OCI-LY7 (cell line): ENCODE measurements around the gene RAB20. TPM values are rescaled to one million over a fixed set of nuclear protein-coding genes. Genes with fewer than 3 reads are reported as not detected.

Experiments used
- BruUV-seq: library from RNA; stranded (reverse); fragments of 400-500 nt; replicated peaks from 2 replicates; lab custom pipeline; 2021; lab: Mats Ljungman, UMichigan
- CTCF ChIA-PET: fragments of 300-600 bp; sonication (Branson Sonifier 250); formaldehyde crosslinking; loops from one replicate; lab custom pipeline; 2022; ENCODE audit warnings: antibody characterized with exemption; ENCODE audit not compliant: unreplicated experiment; lab: Charles Lee
- POLR2A ChIA-PET: fragments of 300-600 bp; sonication (Branson Sonifier 250); formaldehyde crosslinking; loops from one replicate; lab custom pipeline; 2022; ENCODE audit warnings: antibody characterized with exemption; lab: Charles Lee
- DNase-seq: peaks from one replicate; pipeline ENCODE4 v3.0.0-alpha.2; 2015; ENCODE audit warnings: low spot score
- H2AFZ ChIP-seq: fragments of 200-600 bp; sonication (generic), shearing (Covaris generic); 2 replicates; pipeline ENCODE4 v1.6.1; 2014; ENCODE audit warnings: mild to moderate bottlenecking, antibody characterized with exemption, low read length, moderate library complexity
- H3K27ac ChIP-seq: fragments of 200-600 bp; sonication (generic); 2 replicates; pipeline ENCODE4 v1.5.1; 2014; ENCODE audit warnings: mixed run types, low read depth, mild to moderate bottlenecking, moderate library complexity, low read length, inconsistent platforms; ENCODE audit not compliant: poor library complexity, severe bottlenecking
- H3K36me3 ChIP-seq: fragments of 200-600 bp; sonication (generic); 2 replicates; pipeline ENCODE4 v1.6.1; 2014; ENCODE audit warnings: mild to moderate bottlenecking, antibody characterized with exemption, low read length, moderate library complexity, mixed read lengths; ENCODE audit not compliant: insufficient read depth
- H3K4me1 ChIP-seq: fragments of 200-600 bp; sonication (generic); 2 replicates; pipeline ENCODE4 v1.5.1; 2014; ENCODE audit warnings: mild to moderate bottlenecking, low read length; ENCODE audit not compliant: insufficient read depth, poor library complexity, severe bottlenecking
- H3K4me2 ChIP-seq: fragments of 200-600 bp; sonication (generic); 2 replicates; pipeline ENCODE4 v1.6.1; 2014; ENCODE audit warnings: mild to moderate bottlenecking, low read length
- H3K4me3 ChIP-seq: fragments of 200-600 bp; sonication (generic); 2 replicates; pipeline ENCODE4 v1.5.1; 2014; ENCODE audit warnings: mild to moderate bottlenecking, low read depth, low read length; ENCODE audit not compliant: poor library complexity, severe bottlenecking
- H3K79me2 ChIP-seq: fragments of 200-600 bp; sonication (generic); 2 replicates; pipeline ENCODE4 v1.6.1; 2016; ENCODE audit warnings: low read depth, mild to moderate bottlenecking, low read length, moderate library complexity, mixed read lengths; ENCODE audit not compliant: insufficient read depth
- H3K9me2 ChIP-seq: fragments of 200-600 bp; sonication (generic); 2 replicates; pipeline ENCODE4 v1.6.1; 2016; ENCODE audit warnings: mild to moderate bottlenecking, low read length, mixed read lengths; ENCODE audit not compliant: insufficient read depth
- H3K9me3 ChIP-seq: fragments of 200-600 bp; sonication (generic); 2 replicates; pipeline ENCODE4 v1.6.1; 2014; ENCODE audit warnings: mild to moderate bottlenecking, mixed run types, low read length, mixed read lengths
- H4K20me1 ChIP-seq: fragments of 200-600 bp; sonication (generic); 2 replicates; pipeline ENCODE4 v1.6.1; 2014; ENCODE audit warnings: mild to moderate bottlenecking, antibody characterized with exemption, low read length, moderate library complexity, mixed read lengths; ENCODE audit not compliant: insufficient read depth
- EZH2phosphoT487 ChIP-seq: fragments of 200-600 bp; sonication (generic); IDR thresholded peaks from 2 replicates; pipeline ENCODE4 v1.6.1; 2018; ENCODE audit warnings: low read depth, borderline replicate concordance, mild to moderate bottlenecking, mixed run types, antibody characterized with exemption, low read length, moderate library complexity, mixed read lengths
- intact Hi-C: fragments of 100-400 bp; cut with micrococcal nuclease; formaldehyde crosslinking; loops from one replicate; pipeline ENCODE4 v1.10.0; 2022; ENCODE audit not compliant: unreplicated experiment
- total RNA-seq, 2 experiments: library from RNA; depleted of rRNA in 1 of 2; stranded (reverse); fragments of >200 nt in 1 of 2; shearing (Covaris generic) in 1 of 2; gene quantifications; 2 replicates each; pipeline ENCODE4 v1.2.3, GENCODE V29; 2014 to 2022
- TF ChIP-seq, protein P1 (sequence below): fragments of 200-600 bp; sonication (generic); conservative IDR thresholded peaks from 2 replicates; pipeline ENCODE4 v1.5.1; 2014; ENCODE audit warnings: mild to moderate bottlenecking, antibody characterized with exemption, low read length, moderate library complexity, mixed read lengths

The RAB20 gene
- total RNA-seq, 2 experiments from 2014 or later, result not detected

DNA sequence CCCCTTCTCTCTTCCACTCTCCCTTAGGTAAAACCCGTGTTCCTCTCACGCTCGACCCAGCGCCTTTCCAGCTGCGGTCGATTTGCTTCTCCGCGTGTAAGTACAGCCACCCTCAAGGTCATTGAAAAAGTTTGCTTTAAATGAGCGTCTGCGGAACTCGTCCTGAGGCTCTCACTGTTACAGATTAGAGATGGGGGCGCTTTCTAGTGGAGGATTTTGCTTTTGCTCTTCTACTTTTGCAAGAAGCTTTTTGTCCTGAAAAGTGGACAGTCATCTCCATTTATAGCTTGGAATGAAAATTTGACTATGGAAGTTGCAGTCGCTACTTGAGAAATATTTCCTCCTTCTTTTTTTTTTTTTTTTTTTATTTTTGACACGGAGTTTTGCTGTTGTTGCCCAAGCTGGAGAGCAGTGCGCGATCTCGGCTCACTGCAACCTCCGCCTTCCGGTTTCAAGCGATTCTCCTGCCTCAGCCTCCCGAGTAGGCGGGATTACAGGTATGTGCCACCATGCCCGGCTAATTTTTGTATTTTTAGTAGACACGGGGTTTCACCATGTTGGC is 595 bp upstream of the RAB20 start:
- H3K9me2 ChIP-seq, result no peaks in the 10 kb centered on the region
- no peak for TF ChIP-seq EZH2phosphoT487
- TF ChIP-seq, protein P1, sequence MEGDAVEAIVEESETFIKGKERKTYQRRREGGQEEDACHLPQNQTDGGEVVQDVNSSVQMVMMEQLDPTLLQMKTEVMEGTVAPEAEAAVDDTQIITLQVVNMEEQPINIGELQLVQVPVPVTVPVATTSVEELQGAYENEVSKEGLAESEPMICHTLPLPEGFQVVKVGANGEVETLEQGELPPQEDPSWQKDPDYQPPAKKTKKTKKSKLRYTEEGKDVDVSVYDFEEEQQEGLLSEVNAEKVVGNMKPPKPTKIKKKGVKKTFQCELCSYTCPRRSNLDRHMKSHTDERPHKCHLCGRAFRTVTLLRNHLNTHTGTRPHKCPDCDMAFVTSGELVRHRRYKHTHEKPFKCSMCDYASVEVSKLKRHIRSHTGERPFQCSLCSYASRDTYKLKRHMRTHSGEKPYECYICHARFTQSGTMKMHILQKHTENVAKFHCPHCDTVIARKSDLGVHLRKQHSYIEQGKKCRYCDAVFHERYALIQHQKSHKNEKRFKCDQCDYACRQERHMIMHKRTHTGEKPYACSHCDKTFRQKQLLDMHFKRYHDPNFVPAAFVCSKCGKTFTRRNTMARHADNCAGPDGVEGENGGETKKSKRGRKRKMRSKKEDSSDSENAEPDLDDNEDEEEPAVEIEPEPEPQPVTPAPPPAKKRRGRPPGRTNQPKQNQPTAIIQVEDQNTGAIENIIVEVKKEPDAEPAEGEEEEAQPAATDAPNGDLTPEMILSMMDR, result 0 out of 2 replicates have a peak, but pooled peaks have one; percentile 17
- DNase-seq, result peak; percentile 27
- no peak overlapping the region for H3K27ac ChIP-seq
- ChIA-PET CTCF (no interaction called here), POLR2A (no interaction called here)
- H3K4me3 ChIP-seq, result peak overlapping the region; percentile 71
- BruUV-seq, result no TSS peak
- H3K79me2 ChIP-seq, result no peaks in the 10 kb centered on the region
- intact Hi-C loops, result no loop called here
- no peaks in the 10 kb centered on the region for H3K4me1 ChIP-seq
- peak overlapping the region; percentile 85 for H2AFZ ChIP-seq
- H3K36me3 ChIP-seq, result no peaks in the 10 kb centered on the region
- H4K20me1 ChIP-seq, result no peaks in the 10 kb centered on the region
- peak overlapping the region; percentile 81 for H3K4me2 ChIP-seq
- H3K9me3 ChIP-seq, result no peaks in the 10 kb centered on the region

- no peaks in the 10 kb centered on the region for H3K36me3 ChIP-seq
- H3K27ac ChIP-seq, result no peak overlapping the region
- DNase-seq, result no peak
- no peaks in the 10 kb centered on the region for H4K20me1 ChIP-seq
- TF ChIP-seq, protein P1, result no peak
- no peak for TF ChIP-seq EZH2phosphoT487
- POLR2A ChIA-PET, result no interaction called here
- no peaks in the 10 kb centered on the region for H3K4me1 ChIP-seq
- BruUV-seq, result no TSS peak
- H3K9me3 ChIP-seq, result no peaks in the 10 kb centered on the region
- H3K4me2 ChIP-seq, result peak overlapping the region; percentile 57
- H3K9me2 ChIP-seq, result no peaks in the 10 kb centered on the region
- peak overlapping the region; percentile 54 for H3K4me3 ChIP-seq
- H3K79me2 ChIP-seq, result no peaks in the 10 kb centered on the region
- CTCF ChIA-PET, result no interaction called here
- intact Hi-C loops, result loop anchor here (2.0 kb wide), 1 partner anchor 104 kb away; no protein-coding TSS in a partner anchor
- H2AFZ ChIP-seq, result no peak overlapping the region
These were observed 750 bp downstream of the RAB20 start for GRCh38 chr13:110560601-110561343.

DNA sequence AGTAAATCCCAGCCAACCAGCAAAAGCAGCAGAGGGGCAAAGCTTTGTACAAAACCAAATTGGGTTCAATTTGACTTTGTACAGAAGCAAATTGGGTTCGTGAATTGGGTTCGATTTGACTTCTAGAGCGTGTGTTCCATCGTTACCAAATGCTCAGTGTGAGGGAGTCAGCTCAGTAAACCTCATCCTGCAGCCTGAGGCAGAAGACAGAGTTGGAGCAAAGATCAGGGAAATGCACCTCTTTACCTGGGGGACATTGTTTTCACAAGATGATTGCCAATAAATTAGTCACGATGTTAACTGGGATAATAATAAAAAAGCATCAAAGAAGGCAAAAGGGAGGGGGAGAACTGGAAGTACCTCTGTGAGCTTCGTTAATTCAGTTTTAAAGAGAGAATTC is 1.5 kb downstream of the RAB20 start:
- Histone ChIP-seq H3K79me2 (no peaks in the 10 kb centered on the region), H4K20me1 (no peaks in the 10 kb centered on the region), H3K9me3 (no peaks in the 10 kb centered on the region), H3K4me2 (no peak overlapping the region), H3K4me1 (no peaks in the 10 kb centered on the region), H3K4me3 (no peak overlapping the region), H2AFZ (no peak overlapping the region), H3K9me2 (no peaks in the 10 kb centered on the region), H3K36me3 (no peaks in the 10 kb centered on the region), H3K27ac (no peak overlapping the region)
- intact Hi-C loops, result loop anchor here (2.0 kb wide), 1 partner anchor 103 kb away; no protein-coding TSS in a partner anchor
- BruUV-seq, result no TSS peak
- CTCF ChIA-PET, result no interaction called here
- TF ChIP-seq, protein P1, result no peak
- TF ChIP-seq EZH2phosphoT487, result no peak
- DNase-seq, result no peak
- POLR2A ChIA-PET, result no interaction called here
